Measurements from ENCODE around the gene SEMA5A.

DNA sequence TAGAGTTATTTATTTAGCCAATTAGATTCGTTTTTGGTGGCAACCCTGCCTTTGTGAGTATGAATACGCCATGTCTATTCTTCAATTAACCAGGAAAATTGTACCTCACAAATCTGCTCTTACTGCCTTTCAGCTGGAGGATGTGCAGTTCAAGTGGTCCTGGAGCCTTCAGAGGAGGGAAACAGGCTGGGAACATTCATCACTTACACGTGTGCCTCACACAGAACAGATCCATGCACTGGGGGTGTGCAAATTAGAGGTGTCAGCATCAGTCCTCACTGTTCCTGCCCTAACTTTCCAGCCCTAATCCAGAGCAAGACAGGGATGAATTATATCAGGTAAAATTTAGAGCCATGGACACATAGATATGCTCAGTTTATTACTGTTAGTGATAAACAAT lies 65.4 kb downstream of the SEMA5A start:
- TF ChIP-seq, protein P1, sequence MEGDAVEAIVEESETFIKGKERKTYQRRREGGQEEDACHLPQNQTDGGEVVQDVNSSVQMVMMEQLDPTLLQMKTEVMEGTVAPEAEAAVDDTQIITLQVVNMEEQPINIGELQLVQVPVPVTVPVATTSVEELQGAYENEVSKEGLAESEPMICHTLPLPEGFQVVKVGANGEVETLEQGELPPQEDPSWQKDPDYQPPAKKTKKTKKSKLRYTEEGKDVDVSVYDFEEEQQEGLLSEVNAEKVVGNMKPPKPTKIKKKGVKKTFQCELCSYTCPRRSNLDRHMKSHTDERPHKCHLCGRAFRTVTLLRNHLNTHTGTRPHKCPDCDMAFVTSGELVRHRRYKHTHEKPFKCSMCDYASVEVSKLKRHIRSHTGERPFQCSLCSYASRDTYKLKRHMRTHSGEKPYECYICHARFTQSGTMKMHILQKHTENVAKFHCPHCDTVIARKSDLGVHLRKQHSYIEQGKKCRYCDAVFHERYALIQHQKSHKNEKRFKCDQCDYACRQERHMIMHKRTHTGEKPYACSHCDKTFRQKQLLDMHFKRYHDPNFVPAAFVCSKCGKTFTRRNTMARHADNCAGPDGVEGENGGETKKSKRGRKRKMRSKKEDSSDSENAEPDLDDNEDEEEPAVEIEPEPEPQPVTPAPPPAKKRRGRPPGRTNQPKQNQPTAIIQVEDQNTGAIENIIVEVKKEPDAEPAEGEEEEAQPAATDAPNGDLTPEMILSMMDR (IDR thresholded peaks at IDR 0.05): no peak
- TF ChIP-seq POLR2A (IDR thresholded peaks at IDR 0.05) (no peak), EP300 (IDR thresholded peaks at IDR 0.05; ENCODE audit: low read depth) (no peak)
